Inflammatory macrophage treated with lipopolysaccharide for 4 hours (primary cell): ENCODE results near the gene HOXC4.

Source experiments
- DNase-seq: peaks from one replicate; pipeline ENCODE4 v3.0.0-alpha.2; 2020

The HOXC4 gene

GRCh38 chr12:54016051-54016450 is 37.6 kb upstream of the HOXC4 start:
- no peak for DNase-seq

GRCh38 chr12:54016478-54016964 is 37.1 kb upstream of the HOXC4 start:
- DNase-seq, result no peak

- no peak for DNase-seq
Measured at GRCh38 chr12:54017027-54017788, 36.4 kb upstream of the HOXC4 start.

GRCh38 chr12:54017878-54018467 is 35.7 kb upstream of the HOXC4 start:
- no peak for DNase-seq

DNA sequence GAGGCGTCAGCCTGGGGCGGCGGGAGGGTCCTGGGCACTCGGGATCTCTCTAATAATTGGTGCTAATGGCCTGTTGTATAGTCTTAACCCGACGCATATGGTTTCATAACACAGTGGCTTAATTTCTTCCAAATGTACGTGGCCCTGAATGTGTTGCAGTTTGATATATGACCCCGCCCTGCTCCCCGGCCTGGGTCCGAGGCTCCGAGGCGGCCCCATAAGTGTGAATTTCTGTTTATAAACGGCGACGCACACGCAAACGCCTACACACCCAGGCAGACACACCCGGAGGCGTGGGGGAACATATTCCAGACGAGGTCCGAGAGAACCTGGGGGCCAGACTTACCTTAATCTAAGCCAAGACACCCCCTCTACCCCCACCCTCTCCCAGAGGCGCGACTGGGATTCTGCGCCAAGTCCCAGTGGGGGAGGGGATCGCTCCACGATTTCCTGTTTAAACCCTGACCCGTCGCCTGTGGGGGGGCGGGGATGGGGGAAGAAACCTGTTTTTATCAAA is 35.1 kb upstream of the HOXC4 start:
- DNase-seq, result no peak

DNA sequence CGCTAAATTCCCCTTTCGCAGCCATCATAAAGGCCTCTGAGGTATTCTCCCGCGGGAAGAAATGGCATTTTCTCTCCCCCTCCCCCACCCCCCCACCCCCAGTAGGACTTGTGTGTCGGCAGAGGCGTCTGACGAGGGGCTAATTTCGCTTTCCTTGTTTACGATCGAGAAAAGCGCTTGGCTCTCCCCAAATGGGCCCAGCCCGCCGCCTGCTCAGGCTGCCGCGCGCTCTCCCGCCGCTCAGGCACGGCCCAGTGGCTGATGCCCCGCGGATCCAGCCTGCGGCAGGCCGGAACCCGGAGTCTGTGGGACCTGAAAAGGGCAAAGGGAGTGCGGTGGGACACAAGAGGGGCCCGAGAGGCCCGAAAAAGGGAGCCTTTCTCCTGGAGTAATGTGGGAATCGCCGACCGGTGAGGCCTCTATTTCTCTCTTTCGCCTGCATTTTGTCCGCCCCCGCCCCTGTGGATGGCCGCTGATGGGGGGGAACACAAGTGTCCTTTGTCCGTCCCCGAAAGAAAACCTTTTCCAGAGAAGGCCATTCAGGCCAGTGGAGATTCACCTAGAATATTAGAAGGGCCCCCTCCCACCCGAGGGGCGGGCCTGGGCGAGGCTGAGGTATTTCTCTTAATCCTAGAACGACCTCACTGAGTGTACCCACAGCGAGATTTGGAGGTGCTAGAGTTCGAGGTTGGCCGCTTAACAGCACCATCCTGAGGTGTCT is 34.4 kb upstream of the HOXC4 start:
- no peak for DNase-seq

DNA sequence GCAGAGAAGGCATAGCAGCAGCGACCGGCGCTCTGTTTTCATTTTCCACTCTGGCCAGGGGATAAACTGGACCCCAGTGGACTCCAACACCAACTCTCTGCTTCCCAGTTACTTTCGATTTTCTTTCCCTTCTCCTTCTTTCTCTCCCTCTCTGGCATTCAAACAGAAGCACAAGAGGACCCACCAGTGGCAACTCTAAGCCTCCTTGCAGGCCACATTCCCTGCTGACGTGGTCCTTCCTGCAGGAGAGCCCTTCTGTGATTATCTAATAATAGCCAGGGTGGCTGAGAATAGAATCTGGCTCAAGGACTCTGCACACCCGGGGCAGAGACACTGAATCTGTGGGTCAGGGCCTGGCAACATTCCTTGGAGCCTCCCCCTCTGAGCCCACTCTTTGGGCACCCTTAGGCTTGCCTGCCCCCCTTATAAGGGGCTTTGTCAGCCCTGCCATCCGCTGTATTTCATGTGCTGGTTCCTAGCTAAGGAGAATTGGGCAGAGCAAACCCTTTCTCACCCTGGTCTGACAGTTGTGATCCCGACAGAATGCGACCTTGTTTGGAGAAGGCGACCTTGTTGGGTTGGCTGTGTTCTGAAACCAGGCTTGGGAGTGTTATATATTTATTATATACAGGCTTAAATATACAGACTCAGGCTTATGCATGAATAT is 33.6 kb upstream of the HOXC4 start:
- DNase-seq, result no peak

GRCh38 chr12:54020591-54021405 is 32.8 kb upstream of the HOXC4 start:
- no peak for DNase-seq

- no peak for DNase-seq
Measured at GRCh38 chr12:54021432-54022013, 32.1 kb upstream of the HOXC4 start.

DNA sequence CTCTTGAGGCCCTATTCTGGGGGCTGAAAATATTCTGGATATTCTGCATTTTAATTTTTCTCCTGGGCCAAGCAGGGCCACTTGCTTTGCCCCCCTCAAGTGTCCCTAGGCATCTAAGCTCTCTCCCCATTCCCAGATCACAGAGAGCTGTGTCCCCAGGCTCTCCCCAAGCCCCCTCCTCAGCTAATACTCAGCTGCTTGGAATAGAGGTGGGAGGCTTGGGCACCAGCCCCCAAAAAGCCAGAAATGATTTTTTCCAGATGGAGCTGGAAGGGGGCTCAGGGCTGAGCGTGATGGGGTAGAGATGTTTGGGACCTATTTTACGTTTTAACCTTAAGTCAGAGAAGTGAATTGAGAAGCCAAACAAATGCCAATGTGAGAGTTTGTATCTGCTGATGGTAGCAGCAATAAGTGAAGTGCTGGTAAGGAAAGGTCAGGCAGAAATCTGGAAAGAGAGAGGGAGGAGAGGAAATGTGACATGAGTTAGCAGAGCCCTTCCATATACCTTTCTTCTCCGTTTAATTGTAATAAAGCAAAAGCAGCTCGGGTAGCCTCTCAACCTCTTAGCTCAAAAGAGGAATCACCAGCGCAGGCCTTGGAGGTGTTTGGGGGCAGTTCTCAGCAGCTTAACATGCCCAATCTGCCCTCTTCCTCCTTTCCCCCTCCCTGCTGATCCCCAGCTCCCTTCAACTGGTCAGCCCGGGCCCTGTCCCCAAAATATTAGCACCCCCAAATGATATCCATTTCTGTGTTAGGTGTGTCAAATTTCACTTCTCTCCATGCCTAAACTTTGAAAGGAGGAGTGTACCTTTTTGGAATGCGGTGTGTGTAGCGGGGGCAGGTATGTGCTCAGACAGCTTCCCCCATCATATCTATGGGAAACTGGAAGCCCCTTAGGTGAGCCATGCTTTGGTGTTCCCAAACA is 30.4 kb upstream of the HOXC4 start:
- DNase-seq, result no peak

DNA sequence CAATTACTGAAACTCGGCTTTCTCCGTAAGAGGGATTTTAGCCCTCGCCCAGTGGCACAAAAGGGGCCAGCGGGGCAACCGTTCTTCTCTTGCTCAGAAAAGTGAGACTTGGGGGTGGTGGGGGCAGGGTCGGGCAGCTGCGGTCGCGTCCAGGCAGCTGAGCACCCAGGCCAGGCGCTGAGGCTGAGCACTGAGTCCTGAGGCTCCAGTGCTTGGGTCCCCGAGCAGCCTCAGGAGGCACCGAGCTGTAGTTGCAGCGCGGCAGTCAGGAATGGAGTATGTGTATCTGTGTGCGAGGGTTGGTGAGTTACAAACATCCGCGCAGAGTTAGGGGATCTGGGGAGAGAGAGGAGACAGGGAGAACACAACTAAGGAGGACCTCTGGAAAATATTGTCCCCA is 29.5 kb upstream of the HOXC4 start:
- DNase-seq, result no peak

- DNase-seq, result no peak
Measured at GRCh38 chr12:54024581-54025305, 28.9 kb upstream of the HOXC4 start.

DNA sequence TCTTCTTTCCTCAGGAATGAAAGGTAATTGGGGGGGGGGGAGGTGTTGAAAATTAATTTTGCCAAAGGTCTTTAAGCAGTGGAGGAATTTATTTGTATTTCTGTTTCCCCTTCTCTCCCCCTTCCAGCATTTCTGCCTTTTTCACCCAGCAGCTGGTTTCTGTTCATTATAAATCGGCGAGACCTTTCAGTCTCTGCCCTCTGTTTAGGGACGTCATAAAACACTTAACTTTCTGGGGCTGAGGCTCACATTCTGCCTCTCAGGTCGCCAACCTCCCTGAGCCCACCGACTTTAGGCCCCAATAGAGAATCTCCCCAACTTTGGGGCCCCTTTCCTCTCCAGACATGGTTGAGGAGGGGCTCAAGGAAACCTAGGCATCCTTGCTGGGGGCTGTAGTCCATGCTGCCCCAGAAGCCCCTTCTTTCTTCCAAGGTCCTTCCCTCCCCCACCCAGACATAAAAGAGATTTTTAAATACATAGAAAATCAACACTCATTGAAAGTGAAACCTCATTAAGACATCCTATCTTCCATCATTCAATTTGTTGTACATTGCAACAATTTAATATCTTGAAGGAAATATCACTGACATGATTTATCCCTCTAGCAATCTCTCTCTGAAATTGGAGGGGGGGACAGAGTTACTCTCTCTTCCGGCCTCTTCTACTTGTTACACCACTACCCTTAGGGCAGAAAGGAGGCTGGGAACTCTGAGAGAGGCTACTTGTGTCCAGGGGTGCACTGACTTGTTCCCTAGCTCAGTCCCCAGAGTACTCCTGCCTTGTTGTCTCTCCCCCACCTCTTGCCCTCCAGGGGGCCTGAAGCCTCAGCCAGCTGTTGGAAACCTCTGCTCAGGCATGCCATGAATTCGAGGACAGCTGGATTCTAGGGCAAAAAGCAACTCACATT is 27.9 kb upstream of the HOXC4 start:
- no peak for DNase-seq

GRCh38 chr12:54026640-54027441 is 26.8 kb upstream of the HOXC4 start:
- no peak for DNase-seq

- DNase-seq, result no peak
Measured at GRCh38 chr12:54027442-54027786, 26.2 kb upstream of the HOXC4 start.

- no peak for DNase-seq
Measured at GRCh38 chr12:54028314-54029201, 25.1 kb upstream of the HOXC4 start, which contains the start of gene HOXC6. TSS of gene HOXC6 (plus strand) at chr12:54028440. CDS start at chr12:54028522, 82 bp downstream.
